ENCODE measurements around the gene COL4A1. TPM values are rescaled to one million over a fixed set of nuclear protein-coding genes. Genes with fewer than 3 reads are reported as not detected.
A peak's percentile ranks its signal among the peaks of the same experiment; 100 is the strongest.

COL4A1 gene
- polyA plus RNA-seq, 12 donors: 354 to 839 (median 642) TPM

DNA sequence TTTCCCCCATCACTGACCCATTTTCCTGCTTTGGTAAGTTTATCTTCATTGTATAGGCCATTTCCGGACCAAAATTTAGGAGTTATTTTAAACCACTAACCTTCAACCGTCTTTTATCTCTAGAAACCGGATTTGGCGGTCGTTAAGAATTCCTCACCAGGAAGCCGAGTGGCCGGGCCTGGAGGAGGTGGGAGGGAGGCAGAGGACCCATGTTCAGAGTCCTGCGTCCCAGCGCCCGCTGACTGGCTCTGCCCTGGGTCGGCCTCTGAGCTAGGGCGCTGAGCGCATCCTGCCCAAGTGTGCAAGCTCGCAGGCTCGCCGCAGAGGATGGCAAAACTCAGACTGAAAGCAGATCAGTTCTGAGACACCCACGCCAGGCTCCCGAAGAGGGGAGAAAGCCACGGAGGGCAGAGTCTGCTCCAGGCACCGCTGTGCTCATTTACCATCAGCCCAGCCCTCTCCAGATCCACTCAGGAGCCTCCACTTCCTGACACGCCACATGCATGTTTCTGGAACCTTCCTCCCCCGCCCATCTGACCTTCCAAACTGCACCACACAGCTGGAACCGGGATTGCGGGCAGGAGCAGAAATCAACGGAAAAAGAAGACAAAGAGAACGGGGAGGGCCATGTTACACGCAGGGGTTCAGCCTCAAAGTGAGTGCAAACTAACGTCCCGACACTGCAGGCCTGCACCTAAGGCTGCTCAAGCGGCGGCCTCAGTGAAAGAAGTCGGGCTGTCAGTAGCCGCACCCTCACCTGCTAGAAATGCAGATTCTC, 8.3 kb downstream of the COL4A1 start:
- DNase-seq: no peak

DNA sequence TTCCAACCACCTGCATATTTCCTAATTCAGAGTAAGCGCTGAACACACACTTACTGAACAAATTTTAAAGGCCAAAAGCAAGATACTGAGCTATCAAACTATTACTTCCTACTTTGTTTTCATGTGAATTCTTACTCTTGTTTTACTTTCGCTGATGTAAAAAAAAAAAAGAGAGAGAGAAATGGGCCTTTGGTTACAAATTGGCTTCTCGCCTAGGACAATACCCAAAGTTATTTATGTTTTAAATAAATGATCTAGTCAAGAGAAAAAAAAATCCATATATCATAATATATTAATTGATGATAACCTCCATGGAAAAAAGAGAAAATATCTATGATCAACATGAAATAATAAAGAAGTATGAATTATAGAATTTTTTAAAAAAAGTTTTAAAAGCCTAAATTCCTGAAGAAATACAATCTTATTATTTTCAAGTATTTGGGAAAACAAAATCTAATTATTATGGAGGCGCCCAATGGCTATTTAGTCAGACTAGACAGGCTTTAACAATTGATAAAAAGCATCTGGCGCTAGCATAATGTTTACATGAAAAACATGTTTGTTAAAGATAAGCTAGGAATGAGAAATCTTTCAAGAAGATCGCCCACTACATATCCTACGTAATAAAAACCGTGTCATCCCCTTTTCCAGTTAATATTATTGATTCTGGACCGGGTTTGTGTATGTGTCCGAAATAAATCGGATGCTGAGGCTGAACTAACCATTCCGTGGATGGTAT, 9.0 kb downstream of the COL4A1 start:
- no peak for DNase-seq

DNA sequence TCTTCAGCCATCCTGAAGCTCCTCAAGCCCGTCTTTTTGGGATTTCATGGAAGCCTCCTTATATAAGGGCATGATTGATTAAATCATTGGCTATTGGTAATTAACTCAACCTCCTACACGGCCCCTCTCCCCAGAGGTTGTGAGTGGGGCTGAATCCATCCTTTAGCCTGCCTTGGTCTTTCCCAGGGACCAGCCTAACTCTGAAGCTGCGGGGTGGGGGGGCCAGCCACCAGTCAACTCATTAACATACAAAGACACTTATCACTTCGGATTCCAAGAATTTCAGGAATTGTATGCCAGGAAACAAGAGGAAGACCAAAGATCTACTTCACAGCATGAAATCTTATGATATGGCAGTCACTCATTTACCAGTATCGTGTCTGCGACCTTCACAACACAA, 9.9 kb downstream of the COL4A1 start:
- DNase-seq: no peak

DNA sequence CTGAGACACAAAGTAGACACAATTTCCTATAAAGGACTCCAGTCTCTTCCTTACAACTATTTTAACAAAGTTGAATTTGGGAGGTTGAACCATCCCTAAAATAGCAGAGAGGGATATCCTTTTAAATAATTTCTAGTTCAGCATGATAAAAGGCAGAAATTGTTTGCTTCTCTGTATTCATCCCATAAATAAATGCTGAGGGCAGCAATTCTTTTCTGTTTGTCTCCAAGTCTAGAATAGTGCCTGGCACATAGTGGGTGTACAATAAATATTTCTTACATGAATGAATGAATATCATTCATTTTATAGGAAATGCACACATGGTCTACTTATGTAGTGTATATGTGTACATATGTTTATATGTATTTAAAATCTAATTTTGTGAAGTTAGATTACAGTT, 12.3 kb downstream of the COL4A1 start:
- no peak for DNase-seq

GRCh38 chr13:110294146-110294545, 12.8 kb downstream of the COL4A1 start:
- no peak for DNase-seq

DNA sequence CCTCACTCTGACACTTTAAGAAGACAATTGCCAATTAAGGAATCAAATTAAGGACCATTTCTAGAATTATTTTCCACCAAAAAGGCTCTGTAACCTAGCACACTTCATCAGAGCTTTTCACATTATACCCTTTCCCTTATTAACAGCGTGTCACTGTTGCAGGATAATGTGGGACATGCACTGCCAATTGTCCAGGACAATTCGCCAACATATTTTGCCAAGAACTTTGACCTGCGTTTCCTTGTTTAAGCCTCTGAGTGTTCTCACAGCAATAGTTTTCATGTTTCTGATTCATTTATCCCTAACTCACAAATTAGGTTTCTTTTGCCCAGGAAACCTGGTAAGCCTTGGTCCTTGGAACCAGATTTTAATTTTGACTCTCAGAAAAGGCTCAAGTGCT, 13.3 kb downstream of the COL4A1 start:
- DNase-seq: no peak

DNA sequence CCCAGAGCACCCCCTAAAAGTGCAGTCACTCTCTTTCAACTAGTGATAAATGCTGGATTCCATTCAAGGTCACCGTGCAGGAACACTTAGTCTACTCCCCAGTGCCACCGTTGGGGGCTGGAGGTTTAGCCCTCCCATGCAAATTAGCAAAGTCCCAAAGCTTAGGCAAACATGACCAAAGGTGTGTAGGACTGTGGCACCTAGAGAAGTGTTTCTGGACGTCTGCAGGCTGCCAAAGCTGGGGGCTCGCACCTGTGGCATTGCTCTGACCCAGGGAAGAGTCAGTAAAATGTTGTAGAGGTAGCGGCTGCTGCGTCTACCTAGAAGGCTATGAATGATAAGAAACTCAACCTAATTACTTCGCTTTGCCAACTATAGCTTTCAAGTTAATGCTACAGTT, 13.9 kb downstream of the COL4A1 start:
- DNase-seq: no peak

DNA sequence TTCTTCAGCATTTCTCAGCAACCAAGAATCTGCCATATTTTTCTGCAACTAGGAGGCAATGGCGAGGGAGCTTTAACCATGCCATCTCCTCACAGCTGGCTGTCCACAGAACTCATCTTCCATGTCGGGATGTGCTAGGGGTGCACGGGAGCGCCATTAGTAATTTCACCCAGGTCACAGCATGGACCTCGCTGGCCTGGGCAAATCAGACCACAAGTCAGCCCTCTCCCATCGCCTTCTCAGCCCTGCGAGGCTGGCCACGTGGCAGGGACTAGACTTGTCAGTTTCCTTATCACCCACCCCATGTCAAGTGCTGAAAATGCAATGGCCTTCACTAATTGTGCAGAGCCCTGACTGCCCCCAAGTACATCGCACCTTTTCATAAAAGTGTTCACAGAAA, 15.7 kb downstream of the COL4A1 start:
- no peak for DNase-seq

DNA sequence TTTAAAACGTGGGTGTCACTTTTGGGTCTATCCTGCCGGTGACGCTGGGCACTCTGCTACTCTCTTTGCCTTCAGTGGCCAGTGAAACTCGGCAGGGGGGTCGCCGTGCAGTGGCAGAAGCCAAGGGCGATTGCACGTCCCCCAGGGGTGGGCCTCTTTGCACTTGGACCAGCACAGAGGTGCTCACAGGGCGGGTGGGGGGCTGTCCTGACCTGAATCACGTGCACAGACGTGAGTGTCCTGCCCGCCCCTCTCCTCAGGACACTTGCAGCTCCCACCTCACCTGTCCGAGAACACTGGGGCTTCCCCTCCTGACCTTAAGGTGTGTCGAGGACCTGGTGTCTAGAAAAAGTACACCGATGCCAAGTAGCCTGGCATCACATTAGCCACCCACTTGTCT, 16.1 kb downstream of the COL4A1 start:
- DNase-seq: no peak

DNA sequence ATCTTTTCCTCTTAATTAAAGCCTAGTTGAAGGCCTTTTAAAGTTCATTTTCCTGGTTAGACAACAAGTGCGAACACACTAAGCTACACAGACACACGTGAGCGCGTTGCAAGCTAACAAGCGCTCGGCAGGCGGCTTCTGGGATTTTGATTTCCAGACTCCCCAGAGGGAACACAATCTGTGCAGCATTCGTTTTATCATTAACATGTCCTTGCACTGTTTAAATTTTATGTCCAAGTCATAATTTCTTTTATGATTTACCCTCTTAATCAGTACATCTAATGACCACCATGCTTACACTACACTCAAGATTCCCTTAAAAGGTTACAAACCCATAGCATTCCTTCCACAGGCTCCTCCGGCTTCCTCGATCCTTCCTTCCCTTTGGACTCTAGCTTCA, 16.8 kb downstream of the COL4A1 start:
- no peak for DNase-seq

DNA sequence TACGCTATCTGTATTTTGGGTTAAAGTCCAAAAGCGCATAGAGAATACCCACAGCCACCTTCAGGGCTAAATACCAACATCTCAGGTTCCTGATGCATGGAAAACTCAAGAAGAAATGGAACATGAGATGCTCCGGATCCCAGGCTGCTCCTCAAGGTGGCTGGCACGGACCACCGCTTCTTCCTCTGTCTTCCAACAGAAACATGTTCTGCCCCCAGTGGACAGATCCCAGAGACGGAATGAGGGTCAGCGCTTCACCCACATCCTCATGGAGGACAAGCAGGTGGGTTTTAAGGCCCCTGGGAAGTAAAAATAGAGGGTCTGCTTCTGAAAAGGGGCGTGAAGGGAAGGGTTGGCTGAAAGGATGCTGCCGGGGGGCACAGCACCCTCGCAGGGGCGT, 17.3 kb downstream of the COL4A1 start:
- DNase-seq: no peak

- no peak for DNase-seq
Observed at GRCh38 chr13:110289174-110289573, 17.8 kb downstream of the COL4A1 start.

DNA sequence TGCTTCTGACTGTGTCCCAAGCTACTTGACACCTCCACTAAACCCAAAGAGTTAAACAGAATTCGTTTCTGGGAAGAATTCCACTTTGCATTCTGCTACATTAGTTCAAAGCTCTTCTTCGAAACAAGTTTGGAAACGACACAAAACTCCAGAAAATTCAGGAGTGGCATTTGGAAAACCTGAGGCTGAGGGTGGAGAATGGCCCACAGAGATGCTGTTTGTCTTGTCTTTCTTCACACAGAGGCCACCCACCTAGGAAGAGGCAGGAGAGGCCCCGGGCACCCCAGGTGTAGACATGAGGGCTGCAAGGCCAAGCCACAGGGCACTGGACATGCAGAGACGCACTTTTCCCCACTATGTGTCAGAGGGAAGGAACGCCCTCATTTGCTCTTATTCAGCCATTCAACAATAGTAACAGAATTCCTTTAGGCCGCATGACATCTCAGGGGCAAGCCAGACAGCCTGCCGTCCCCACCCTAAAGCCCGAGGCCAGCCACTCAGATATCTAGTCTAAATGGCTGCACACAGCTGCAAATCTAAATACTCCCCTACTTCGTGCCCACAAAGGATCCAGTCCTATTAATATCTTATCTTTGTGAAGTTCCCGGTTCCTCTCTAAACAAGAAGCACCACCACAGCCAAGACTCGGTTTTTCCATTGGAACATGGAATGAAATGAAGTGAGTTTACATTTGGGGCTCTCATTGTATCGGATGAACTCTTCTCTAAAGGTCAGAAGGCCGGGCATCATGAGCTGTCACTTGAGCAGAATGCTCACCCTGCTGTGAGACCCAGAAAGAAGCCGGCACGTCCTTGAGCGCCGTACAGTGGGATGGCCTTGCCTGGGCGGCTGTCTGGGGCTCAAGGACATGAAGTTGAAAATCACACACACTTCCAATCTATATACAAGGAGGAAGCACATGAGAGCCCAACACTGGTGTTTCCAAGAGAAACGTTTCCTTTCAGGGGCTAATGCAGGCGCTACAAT, 19.8 kb downstream of the COL4A1 start:
- DNase-seq: no peak

- no peak for DNase-seq
Observed at GRCh38 chr13:110285991-110286832, 20.7 kb downstream of the COL4A1 start.

GRCh38 chr13:110284779-110285484, 22.0 kb downstream of the COL4A1 start:
- DNase-seq: no peak

GRCh38 chr13:110283736-110284517, 23.0 kb downstream of the COL4A1 start:
- DNase-seq: peak; percentile 76

DNA sequence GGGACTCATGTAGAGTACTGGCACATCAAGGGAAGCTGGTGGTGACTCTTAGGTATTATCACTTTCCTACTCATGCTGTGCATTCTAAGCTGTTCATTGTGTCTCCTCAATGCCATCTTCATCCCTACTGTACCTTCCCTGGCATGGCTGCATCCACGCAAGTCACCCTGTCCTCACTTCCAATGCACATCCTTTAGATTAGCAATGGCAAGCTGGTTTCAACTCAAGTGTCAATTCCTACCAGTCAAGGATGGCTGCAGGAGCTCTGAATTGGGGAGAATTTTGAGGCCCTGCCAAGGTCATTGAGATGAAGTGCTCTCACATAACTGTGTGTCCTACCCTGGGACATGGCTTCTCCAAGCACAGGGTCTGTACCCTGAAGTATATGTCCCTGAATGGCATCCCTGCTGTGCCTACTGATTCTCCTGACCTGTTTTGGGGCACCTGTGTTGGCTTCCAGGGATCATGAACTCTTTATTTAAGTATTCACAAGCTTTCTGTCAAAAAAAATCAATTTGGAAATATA, 24.6 kb downstream of the COL4A1 start:
- DNase-seq: no peak

DNA sequence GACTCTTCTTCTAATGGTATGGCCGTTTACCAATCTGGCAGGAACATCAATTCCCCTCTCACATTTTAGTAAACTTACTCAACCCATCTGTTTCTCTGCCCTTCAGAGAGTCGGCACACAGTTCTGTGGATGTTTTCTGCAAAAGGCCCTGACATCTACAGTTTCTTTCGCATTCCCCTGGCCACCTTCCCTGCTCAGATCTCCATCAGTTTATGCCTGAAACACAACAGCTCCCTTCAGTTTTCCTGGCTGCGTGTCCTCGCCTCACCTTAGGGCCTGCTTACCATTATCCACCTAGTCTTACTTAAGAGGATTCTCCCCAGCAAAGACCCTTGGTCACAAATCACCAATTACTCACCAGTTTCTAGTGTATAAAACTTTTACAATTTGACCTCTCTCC, 25.2 kb downstream of the COL4A1 start:
- no peak for DNase-seq

DNA sequence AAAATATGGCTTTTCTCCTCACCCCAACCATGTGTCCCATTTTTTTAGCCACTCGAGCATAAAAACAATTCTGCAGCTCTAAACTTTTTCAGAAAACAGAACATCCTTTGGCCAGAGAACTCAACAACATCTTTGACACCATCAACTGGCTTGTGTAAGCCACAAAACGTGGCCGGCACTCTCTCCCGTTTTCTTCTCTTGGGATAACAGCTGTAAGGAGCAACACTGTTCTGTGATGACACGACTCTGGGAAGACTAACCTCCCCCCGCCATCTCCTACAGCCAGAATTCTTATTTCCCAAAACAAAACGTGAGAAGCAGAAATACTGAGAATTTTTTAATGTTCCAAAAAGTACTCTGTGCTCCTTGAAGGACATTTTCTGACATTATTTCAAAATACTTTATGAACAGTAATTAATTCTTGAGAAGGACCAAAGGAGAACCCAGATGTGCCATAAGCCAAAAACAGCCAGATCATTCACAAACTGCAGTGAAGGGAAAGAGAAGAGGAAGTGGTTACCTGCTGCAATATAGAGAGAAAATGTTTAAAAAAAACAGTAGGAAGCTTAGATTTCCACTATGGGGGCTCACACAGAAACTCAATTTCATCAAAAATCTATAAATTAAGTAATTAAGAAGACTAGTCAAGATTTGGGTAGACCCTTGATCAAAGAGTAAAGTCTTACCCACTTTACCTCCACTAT, 25.8 kb downstream of the COL4A1 start:
- DNase-seq: peak; percentile 83
